Activated gamma-delta T cell treated with anti-CD3 and anti-CD28 coated beads, Interleukin-2, amount 50 U/mL, for 16 hours (primary cell): ENCODE data around the gene PGA3.
A peak's percentile ranks its signal among the peaks of the same experiment; 100 is the strongest.
"Not testable (repeated sequence)": the region's sequence is repeated elsewhere in the genome, so short reads cannot be mapped to it uniquely, and the experiment has no call there.

Experiments used
- DNase-seq: peaks from one replicate; pipeline ENCODE4 v3.0.0-alpha.2; 2020; ENCODE audit warnings: low read depth

The PGA3 gene

GRCh38 chr11:61250796-61251765, 47.8 kb downstream of the PGA3 start:
- not testable (repeated sequence) for DNase-seq

GRCh38 chr11:61252332-61252731, 49.0 kb downstream of the PGA3 start:
- DNase-seq = not testable (repeated sequence)

- peak; percentile 34 for DNase-seq
Measured at GRCh38 chr11:61254403-61255025, 51.2 kb downstream of the PGA3 start.

- DNase-seq = no peak
Measured at GRCh38 chr11:61256710-61257482, 53.6 kb downstream of the PGA3 start.

- DNase-seq = no peak
Measured at GRCh38 chr11:61258546-61258945, 55.2 kb downstream of the PGA3 start.

GRCh38 chr11:61259363-61259762, 56.0 kb downstream of the PGA3 start:
- no peak for DNase-seq
